HG03095 (cell line): ENCODE measurements around the gene ITPKA.
"Not testable (repeated sequence)": the region's sequence is repeated elsewhere in the genome, so short reads cannot be mapped to it uniquely, and the experiment has no call there.

ENCODE experiments used
- ATAC-seq: cut with Tn5 transposase; IDR thresholded peaks from one replicate; pipeline ENCODE4 v1.9.1; 2021; ENCODE audit warnings: moderate library complexity; ENCODE audit not compliant: unreplicated experiment

Gene ITPKA

DNA sequence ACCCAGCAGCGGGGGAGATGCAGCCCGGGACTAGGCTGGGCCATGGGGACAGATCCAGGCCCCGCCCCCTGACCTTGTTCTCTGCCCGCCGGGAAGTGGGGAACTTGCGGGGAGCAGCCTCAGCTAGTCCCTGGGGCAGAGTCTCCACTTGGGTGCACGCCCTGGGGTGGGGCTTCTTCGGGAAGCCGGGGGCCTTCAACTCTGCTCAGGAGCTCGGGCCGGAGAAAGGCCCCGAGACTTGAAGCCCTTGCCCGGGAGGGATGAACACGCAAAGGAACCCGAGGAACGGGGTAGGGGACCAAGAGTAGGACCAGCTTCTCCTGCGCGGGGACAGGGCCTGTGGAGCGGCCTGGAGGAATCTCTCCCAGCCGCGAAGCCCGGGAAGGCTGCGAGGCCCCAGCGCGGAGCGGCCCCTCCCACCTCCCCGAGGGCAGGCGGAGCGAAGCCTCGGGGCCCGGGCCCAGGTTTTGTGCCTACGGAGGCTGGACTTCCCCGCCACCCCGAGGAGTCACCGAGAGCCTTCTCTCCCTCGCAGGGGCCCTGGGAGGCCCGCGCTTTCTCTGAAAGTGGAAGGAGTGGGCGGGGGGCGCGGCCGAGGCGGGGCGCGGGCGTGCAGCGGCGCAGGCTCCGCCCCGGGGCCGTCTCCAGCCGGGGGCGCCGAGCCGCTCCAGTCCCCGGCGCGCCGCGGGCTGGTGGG is at the start of gene ITPKA:
Gene ITPKA, plus strand, starts transcription at position 670 of the 697 bp plus-strand sequence. CDS start 54 bp downstream, outside the sequence.
- peak; percentile 70 for ATAC-seq

DNA sequence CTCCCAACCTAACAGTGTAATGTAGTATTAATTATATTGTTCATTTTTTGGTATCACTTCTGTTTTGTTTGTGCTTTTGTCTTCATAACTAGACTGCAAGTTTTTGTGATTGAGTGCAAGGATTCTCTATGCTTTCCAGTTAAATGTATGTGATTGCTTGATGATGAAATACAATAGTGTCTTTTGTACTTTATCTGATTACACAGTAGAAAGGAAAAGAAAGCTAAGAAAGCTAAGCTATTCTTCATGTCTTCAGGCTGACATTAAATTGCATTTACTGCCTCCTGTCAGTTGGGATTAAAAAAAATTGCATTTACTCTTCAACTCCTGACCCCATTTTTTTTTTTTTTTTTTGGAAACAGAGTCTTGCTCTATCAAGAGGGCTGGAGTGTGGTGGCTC is 48.3 kb upstream of the ITPKA start:
- ATAC-seq = no peak

DNA sequence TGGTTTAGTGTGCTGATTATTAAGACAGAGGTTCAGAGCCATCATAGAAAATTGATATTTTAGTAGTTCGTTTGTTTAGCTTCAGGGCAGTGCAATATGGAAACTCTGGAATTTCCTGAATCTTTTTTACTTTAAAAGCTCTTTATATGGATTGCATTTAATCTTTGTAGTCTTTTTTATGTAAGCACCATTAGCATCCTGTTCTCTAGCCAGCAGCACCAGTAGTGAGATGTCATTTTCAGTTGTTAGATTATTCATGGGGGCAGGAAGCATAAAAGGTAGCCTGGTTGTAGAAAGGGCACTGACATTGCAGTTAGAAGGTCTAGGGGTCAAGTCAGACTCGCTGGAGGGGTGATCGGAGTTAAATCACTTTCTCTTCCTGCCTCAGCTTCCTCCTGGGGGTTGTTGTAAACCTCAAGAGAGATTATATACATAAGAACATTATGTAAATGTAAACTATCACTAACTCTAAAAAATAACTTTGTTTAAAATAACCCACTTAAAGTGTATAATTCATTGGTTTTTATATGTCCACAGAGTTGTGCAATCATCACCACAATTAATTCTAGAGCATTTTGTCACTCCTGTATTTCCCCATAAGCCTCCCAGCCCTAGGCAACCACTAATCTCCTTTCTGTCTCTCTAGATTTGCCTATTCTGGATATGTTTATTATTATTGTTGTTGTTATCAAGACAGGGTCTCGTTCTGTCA is 31.4 kb upstream of the ITPKA start:
- no peak for ATAC-seq

DNA sequence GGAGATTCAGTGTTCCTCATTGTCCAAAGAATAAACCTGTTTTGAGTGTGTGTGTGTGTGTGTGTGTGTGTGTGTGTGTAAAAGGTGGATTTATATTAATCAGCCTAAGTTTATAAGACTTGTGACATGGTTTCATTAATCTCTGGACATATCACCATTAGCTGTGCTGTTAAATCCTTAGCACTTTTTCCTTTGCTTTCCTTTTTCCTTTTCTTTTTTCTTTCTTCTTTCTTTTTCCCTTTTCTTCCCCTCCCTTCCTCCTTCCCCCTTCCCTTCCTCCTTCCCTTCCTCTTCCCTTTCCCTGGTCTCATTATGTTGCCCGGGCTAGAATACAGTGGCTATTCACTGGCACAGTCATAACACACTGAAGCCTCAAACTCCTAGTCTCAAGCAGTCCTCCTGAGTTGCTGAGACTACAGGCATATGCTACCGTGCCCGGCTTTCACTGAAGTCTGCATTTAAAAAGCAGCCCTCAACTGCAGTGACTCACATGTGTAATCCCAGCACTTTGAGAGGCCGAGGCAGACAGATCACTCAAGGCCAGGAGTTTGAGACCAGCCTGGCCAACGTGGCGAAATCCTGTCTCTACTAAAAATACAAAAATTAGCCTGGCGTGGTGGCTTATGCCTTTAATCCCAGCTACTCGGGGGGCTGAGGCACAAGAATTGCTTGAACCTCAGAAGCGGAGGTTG is 28.6 kb upstream of the ITPKA start:
- no peak for ATAC-seq

DNA sequence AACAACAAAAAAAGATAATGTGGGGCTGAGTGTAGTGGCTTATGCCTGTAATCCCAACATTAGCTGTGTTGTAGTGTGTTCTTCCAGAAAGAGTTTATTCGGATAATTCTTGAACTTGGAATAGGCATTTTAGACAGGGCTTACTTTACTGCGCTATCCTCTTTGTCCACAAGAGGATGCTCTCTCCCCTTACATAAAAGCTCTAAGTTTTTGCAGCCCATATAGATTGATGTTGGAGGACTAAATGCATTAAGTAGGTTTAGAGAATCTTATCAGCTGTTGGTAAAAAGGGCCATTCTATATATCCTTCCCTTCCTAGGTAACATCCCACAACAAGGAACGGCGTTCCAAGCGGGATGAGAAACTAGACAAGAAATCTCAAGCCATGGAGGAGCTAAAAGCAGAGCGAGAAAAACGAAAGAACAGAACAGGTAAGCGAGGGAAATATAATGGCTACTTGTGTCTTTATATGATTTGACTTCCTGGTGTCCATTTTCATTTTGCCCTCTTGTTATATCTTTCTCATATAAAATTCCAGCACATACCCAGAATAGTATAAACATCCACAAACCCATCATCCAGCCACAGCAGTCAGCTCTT is 27.8 kb upstream of the ITPKA start:
- ATAC-seq = no peak

DNA sequence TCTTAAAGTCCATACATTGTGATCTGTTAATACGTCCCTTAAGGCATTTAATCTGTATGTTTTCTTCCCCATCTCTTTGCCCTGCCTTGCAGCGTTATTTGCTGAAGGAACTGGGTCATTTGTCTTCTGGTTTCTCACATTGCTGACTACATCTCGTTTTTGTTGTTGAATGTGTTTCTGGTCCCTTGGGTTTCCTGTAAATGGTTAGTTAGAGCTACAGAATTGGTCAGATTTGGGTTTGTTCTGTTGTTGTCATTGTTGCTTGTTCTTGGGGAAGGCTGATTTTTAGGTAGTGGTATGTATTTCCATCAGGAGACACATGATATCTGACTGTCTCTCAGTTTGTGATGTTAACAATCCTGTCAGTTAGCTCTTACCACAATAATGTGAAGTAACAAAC is 27.0 kb upstream of the ITPKA start:
- no peak for ATAC-seq

DNA sequence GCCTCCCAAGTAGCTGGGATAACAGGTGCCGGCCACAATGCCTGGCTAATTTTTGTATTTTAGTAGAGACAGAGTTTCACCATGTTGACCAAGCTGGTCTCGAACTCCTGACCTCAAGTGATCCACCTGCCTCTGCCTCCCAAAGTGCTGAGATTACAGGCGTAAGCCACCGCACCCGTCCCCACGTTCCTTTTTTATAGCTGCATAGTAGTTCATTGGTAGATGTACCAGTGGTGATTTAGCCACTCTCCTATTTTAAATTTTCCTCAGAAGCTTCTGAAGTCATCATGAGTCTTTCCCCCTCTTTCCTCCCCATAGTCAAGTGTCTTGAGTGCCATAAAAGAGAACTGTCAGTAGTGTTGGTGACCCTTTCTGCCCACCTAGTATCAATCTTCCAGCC is 24.0 kb upstream of the ITPKA start:
- ATAC-seq = not testable (repeated sequence)

DNA sequence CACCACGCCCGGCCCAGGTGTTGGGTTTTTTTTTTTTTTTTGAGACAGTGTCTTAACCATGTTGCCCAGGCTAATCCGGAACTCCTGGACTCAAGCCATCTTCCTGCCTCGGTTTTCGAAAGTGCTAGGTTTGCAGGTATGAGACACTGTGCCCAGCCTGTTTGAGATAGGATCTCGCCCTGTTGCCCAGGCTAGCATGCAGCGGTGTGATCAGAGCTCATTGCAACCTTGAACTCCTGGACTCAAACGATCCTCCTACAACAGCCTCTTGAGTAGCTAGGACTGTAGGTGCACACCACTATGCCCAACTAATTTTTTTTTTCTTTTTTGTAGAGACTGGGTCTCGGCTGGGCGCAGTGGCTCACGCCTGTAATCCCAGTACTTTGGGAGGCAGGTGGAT is 20.3 kb upstream of the ITPKA start:
- ATAC-seq = no peak

DNA sequence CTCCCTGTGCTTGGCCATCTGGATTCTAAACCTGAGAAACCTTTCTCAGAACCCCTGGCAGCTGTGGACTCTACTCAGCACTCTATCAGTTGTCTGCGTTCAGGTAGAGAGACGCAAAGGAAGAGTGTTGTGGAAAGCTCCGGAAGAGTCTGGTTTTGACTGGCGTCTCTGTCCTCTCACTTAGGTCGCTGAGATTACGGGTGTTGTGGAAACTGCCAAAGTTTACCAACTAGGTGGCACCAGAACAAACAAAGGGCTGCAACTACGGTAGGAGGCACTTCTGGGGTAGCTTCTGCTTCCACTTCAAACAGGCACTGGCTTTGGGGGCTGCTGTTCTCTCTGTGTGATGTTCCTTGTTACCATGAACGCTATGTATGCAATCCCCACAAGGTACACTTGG is 19.2 kb upstream of the ITPKA start:
- ATAC-seq = no peak

DNA sequence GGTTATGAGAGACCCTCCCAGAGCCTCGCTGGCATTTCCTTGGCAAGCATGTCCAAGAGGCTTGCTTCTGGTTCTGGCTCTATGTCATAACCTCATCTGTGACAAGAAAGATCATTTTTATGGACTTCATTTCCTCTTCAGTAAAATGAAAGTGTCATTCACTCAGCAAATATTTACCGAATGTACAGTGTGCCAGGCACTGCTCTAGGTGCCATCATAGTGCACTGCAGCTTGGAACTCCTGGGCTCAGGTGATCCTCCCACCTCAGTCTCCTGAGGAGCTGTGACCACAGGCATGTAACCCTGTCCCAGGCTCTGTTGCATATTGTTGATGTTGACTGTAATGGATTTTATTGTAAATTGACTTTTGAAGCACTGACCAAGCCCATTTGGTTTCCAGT is 18.7 kb upstream of the ITPKA start:
- no peak for ATAC-seq

DNA sequence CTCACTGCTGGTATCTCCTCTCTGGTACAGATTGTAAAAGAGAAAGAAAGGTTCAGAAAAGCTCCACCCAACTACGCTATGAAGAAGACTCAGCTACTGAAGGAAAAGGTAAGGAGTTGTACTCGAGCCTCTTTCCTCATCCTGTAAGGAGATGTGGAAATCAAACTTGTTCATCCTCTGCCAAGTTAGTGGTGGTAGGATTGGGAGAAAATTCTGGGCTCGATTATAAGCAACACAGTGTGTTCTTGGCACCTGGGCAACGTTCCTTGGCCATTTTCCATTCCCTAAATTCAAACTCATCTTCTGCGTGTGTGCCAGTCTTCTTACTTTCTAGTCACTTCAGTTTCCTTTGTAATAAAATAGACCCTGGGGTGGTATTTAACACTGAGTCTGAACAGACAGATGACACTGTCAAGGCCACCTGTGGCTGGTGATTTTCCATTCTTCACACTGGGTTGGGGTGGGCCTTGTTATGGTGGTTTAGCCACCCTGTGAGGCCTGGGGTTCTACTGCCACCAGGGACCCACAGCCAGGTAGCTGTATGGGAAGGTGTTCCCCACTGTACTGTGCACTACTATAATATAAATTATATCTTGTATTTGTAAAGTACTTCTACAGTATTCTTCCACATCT is 17.1 kb upstream of the ITPKA start:
- no peak for ATAC-seq

DNA sequence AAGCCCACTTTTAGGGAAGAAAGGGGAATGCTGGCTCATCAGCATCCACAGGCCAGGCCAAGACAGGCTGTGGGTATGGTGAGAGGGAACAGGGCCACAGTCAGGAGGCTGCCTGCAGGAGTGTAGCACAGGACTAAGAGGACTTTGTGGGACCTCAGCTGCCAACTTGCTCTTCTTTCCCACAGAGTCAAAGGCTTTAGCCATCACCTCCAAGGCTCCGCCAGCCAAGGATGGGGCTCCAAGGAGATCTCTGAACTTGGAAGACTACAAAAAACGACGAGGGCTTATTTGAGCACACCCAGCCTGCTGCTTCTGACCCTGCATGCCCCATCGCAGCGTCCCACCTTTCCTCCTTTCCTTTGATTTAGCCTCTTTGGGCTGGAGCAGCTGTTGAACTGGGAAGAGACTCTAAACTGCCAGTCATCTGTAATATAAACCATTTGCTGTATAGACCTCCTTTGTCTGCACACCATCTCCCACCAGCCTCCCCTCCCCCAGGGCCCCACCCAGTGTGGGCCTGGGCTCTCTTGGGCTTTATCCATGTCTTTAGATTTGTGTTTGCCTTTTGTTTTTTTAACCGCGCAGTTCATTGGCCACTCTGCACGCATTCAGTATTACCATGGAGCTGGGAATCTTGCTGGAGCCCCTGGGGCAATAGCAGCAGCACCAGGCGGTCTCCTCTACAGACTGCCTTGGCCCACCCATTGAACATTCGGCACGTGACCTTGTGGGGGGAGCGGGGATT is 13.1 kb upstream of the ITPKA start:
- no peak for ATAC-seq

DNA sequence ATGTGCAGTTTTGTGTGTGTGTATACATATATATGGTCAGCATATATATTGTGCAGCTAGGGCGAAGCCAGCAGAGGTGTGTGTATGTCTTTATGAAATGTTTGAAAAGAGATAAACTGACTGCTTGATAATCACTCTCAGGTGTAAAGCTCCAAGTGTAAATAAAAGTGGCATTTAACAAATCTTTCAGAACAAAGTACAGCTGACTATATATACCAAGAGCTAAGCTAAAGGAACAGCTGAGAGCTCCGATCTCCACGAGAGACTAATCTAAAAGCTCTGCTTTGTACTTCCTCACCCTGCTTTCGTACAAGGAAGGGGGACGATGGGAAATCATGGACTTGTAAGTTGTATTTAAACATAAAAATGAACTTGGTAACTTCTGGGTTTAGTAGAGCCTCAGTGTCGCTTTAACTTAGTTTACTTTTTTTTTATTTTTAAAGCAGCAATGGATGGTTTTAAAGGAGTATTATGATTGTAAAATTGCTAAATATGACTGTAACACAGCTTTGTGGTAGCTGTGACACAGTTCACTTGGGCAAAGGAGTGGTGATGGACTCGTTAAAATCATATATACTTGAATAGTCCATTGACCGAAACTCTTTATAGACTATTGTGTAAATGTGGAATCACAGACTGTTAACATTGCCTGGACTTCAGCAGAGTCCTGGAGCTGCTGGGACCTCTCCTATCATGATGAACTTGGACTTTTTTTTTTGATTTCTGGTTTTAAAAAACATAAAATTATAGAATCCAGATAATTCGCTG is 11.4 kb upstream of the ITPKA start:
- no peak for ATAC-seq

DNA sequence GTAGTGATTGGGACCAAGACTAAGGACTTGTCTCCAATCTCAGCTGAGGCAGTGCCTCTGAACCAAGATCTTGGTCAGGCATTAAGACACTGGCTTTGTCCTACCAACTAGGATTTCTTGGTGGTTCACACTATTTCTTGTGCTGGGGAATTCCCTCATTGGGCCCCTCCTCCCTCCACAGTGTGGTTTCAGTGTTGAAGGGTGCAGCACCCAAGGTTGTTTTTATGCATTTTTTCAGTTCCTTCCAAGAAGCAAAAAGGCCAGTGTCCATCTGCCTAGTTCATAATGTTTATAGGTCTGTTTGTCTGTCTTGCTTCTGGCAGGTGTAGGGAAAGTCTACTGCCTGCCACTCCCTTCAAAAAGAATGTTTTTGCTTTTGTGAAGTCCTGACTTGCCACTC is 10.6 kb upstream of the ITPKA start:
- peak; percentile 76 for ATAC-seq

DNA sequence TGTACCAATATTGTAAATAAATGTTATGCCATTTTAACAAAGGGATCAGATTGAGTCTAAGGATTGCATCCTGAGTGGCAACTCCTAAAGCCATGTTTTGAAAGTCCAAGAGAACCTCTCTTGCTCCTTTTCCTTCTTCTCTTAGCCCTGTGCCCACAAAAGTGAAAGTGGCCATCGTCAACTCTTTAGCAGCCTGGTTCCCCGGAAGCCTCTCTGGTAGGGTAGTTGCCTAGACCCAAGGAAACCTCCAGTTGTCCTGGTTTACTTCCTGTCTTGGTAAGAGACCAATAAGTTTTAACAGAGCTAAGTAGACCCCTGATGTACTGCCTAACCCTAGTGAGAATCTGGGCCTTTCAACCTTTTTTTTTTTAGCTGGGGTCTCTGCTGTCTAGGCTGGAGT is 10.2 kb upstream of the ITPKA start:
- ATAC-seq = no peak

DNA sequence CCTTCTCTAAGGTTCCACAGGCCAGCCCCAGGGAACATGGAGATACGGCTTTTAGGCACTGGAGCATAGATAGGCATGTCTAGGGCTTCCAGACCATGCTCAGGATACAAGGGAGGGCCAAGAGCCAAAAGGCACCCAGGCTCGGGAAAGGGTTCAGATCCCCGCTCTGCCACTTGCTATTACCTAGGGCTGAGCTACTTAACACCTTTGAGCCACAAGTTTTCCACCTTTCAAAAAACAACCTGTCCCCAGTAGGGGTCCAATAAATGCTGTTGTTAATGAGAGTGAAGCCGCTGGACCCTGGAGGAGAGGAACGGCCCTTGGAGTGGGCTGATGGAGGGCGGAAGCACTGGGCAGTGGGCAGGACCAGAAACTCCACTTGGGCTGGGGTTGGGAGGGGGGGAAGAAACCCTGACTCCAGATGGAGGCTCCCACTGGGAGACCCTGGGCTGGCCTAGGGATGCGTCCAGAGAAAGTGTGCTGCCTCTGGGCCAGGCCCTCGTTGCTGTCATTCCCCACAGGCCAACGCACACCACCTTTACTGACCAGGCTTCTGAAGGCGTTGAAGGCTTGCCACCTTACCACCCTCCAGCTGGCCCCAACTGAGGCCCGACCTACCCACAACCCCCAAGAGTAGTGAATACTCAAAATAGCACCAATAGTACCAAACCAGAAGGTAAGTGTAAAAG is 8.6 kb upstream of the ITPKA start:
- no peak for ATAC-seq

DNA sequence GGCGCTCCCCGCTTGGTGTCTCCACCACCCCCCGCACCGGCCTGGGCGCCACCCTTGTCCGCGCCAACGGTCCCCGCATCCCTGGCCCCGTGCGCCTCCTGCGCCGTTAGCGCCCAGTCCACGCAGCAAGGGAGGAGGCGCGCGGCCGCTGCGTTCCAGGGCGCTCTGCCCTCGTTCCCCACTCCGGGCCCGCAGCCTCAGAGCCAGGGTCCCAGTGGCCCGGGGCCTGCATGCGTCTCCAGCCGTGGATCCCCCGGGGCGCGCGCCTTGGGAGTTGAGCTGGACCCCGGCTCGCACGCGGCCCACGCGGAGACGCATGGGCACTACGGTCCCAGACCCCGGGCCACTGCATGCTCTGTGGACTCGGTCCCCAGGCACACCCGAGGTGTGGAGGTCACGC is 7.4 kb upstream of the ITPKA start:
- no peak for ATAC-seq

DNA sequence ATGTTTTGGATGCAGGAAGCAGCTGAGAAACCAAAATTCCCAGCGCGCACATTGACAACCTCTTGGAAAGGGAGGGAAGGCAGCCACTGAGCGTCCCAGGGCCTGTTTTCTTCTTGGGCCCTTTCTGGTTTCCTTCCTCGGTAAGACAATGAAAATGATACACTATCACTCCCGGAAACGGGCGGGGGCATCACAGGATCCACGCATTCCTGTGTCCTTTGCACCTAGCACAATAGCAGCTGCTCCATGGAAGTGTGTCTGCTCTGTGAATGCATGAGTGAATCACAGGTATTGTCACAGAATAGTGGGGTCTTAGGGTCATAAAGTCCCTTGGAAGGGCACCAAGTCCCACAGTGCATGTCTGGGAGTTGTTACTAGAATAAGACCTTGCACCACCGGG is 6.3 kb upstream of the ITPKA start:
- ATAC-seq = no peak

DNA sequence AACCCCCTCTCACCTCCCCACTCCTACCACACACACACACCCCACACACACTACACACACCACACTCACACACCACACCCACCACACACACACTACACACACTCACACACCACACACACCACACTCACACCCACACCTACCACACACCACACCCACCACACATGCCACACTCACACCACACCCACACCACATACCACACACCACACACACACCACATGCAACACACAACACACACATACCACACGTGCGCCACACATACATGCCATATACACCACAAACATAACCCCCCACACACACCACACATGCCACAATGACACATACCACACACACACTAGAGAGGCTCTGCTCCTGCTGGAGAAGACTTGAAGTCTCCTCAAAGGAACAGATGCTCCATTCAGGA is 5.9 kb upstream of the ITPKA start:
- ATAC-seq = no peak
